ENCODE measurements around the gene PHACTR1. TPM values are rescaled to one million over a fixed set of nuclear protein-coding genes. Genes with fewer than 3 reads are reported as not detected.
A peak's percentile ranks its signal among the peaks of the same experiment; 100 is the strongest.

Gene PHACTR1
- polyA plus RNA-seq, 1 experiment, result not detected

GRCh38 chr6:13191461-13191860 lies 474.9 kb downstream of the PHACTR1 start:
- Histone ChIP-seq H3K4me3 (ENCODE audit: low read depth, low read length) (no peak overlapping the region), H3K27ac (ENCODE audit: low read depth, low read length) (no peak overlapping the region), H3K27me3 (ENCODE audit: control insufficient read depth, insufficient read depth, low read length) (peaks cover 3% of the 10 kb centered on the region), H3K9me3 (ENCODE audit: control insufficient read depth, insufficient read depth, low read length) (no peaks in the 10 kb centered on the region)
- TF ChIP-seq, protein P1, sequence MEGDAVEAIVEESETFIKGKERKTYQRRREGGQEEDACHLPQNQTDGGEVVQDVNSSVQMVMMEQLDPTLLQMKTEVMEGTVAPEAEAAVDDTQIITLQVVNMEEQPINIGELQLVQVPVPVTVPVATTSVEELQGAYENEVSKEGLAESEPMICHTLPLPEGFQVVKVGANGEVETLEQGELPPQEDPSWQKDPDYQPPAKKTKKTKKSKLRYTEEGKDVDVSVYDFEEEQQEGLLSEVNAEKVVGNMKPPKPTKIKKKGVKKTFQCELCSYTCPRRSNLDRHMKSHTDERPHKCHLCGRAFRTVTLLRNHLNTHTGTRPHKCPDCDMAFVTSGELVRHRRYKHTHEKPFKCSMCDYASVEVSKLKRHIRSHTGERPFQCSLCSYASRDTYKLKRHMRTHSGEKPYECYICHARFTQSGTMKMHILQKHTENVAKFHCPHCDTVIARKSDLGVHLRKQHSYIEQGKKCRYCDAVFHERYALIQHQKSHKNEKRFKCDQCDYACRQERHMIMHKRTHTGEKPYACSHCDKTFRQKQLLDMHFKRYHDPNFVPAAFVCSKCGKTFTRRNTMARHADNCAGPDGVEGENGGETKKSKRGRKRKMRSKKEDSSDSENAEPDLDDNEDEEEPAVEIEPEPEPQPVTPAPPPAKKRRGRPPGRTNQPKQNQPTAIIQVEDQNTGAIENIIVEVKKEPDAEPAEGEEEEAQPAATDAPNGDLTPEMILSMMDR (IDR thresholded peaks at IDR 0.05; ENCODE audit: low read depth, low read length), result no peak
- no peak for DNase-seq (ENCODE audit: low read depth, low spot score)
- CTCF ChIA-PET, result no interaction called here
- POLR2A ChIA-PET, result no interaction called here

DNA sequence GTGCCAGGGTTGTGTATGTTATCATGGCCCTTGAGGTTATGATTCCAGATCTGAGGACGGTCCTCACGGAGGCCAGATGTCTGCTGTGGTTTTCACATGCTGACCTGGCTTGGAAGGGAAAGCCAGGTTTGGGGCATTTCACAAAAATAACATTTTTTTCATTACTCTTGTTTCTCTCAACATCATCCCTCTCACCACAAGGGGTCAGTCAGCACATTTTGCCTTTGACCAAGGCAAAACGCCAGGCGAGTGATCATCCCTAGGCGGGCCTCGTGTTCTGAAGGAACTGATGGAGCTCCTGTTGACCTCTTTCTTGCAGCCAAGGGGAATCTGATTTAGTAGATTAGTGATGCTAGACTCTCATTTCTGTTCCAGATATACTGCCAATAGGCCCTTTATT lies 478.3 kb downstream of the PHACTR1 start:
- CTCF ChIA-PET, result interaction anchor here (0.5 to 2.2 kb wide), 21 partner anchors 9 to 496 kb away, joined by 3 to 44 read pairs (median 5); partner anchors contain the start of genes SIRT5 and TBC1D7
- TF ChIP-seq, protein P1 (IDR thresholded peaks at IDR 0.05; ENCODE audit: low read depth, low read length), result peak; percentile 75
- DNase-seq (ENCODE audit: low read depth, low spot score), result peak; percentile 37
- Histone ChIP-seq H3K4me3 (ENCODE audit: low read depth, low read length) (no peak overlapping the region), H3K9me3 (ENCODE audit: control insufficient read depth, insufficient read depth, low read length) (no peaks in the 10 kb centered on the region), H3K27me3 (ENCODE audit: control insufficient read depth, insufficient read depth, low read length) (peaks cover 3% of the 10 kb centered on the region), H3K27ac (ENCODE audit: low read depth, low read length) (no peak overlapping the region)
- POLR2A ChIA-PET, result interaction anchor here (1.5 kb wide), 1 partner anchor 136 kb away, joined by 3 read pairs; no protein-coding TSS in a partner anchor

GRCh38 chr6:13195803-13196202 lies 479.2 kb downstream of the PHACTR1 start:
- ChIA-PET CTCF (interaction anchor here (0.7 to 2.2 kb wide), 8 partner anchors 16 to 146 kb away, joined by 3 to 25 read pairs (median 5); no protein-coding TSS in a partner anchor), POLR2A (interaction anchor here (1.5 kb wide), 1 partner anchor 135 kb away, joined by 3 read pairs; no protein-coding TSS in a partner anchor)
- no peaks in the 10 kb centered on the region for H3K9me3 ChIP-seq (ENCODE audit: control insufficient read depth, insufficient read depth, low read length)

GRCh38 chr6:13198168-13198567 lies 481.6 kb downstream of the PHACTR1 start:
- POLR2A ChIA-PET, result no interaction called here
- CTCF ChIA-PET, result no interaction called here
- H3K9me3 ChIP-seq (ENCODE audit: control insufficient read depth, insufficient read depth, low read length), result no peaks in the 10 kb centered on the region
- H3K27me3 ChIP-seq (ENCODE audit: control insufficient read depth, insufficient read depth, low read length), result no peaks in the 10 kb centered on the region
- DNase-seq (ENCODE audit: low read depth, low spot score), result no peak
- TF ChIP-seq, protein P1 (IDR thresholded peaks at IDR 0.05; ENCODE audit: low read depth, low read length), result no peak
- no peak overlapping the region for H3K27ac ChIP-seq (ENCODE audit: low read depth, low read length)
- H3K4me3 ChIP-seq (ENCODE audit: low read depth, low read length), result no peak overlapping the region

More at GRCh38 chr6:13195803-13196202, 479.2 kb downstream of the PHACTR1 start:
- DNase-seq (ENCODE audit: low read depth, low spot score), result no peak
- Histone ChIP-seq H3K27me3 (ENCODE audit: control insufficient read depth, insufficient read depth, low read length) (peaks cover 3% of the 10 kb centered on the region), H3K4me3 (ENCODE audit: low read depth, low read length) (no peak overlapping the region), H3K27ac (ENCODE audit: low read depth, low read length) (no peak overlapping the region)
- TF ChIP-seq, protein P1 (IDR thresholded peaks at IDR 0.05; ENCODE audit: low read depth, low read length), result no peak

DNA sequence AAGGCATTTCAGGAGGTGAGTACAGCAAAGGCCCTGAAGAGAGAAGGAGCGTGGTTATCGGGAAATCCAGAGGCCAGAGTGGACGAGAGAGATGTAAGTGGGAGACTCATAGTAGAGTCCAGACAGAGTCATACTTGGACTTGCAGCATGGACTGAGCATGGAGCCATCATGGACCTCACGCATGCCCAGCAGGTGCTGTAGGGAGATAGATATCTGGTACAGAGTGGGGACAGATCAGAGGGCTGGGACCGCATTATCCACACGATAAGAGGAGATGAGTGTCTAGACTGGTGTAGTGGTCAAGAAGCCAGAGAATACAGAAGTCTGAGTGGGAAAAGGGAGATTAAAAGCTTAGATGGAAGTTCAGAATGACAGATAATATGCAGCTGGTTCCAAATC lies 484.8 kb downstream of the PHACTR1 start:
- H3K4me3 ChIP-seq (ENCODE audit: low read depth, low read length), result no peak overlapping the region
- H3K27me3 ChIP-seq (ENCODE audit: control insufficient read depth, insufficient read depth, low read length), result peaks cover 2% of the 10 kb centered on the region
- TF ChIP-seq, protein P1 (IDR thresholded peaks at IDR 0.05; ENCODE audit: low read depth, low read length), result no peak
- DNase-seq (ENCODE audit: low read depth, low spot score), result no peak
- ChIA-PET CTCF (no interaction called here), POLR2A (no interaction called here)
- no peaks in the 10 kb centered on the region for H3K9me3 ChIP-seq (ENCODE audit: control insufficient read depth, insufficient read depth, low read length)
- no peak overlapping the region for H3K27ac ChIP-seq (ENCODE audit: low read depth, low read length)
